ENCODE data around the gene PRXL2A. TPM values are rescaled to one million over a fixed set of nuclear protein-coding genes. Genes with fewer than 3 reads are reported as not detected.

PRXL2A gene
- total and polyA plus RNA-seq, 2 of the 4 experiments (the other 2 are of a cell fraction), result 0.90 to 0.92 TPM

DNA sequence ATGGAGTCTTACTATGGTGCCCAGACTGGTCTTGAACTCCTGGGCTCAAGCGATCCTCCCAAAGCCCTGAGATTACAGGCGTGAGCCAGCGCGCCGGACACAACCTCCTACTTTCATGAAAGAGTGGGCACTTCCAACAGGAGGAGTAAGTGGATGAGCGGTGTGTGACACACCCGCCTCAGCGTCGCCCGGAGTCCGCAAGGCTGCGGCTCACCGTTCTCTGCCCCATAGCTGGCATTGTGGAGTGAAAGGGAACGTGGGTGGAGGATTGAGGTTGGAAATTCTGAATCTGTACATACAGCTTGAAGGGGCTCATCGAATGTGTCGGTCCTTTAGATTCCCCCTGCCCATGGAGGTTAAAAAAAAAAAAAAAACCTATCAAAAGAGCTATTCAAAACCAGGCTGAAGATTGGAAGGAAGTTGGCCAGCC is 524 bp upstream of the PRXL2A start:
- H3K4ac ChIP-seq (ENCODE audit: low read depth, low read length), result no peak overlapping the region
- no TSS peak for BruUV-seq (replicated peaks)
- in situ Hi-C loops (cut with MboI; ENCODE audit: low sequenced_read_pairs) (no loop called here), intact Hi-C loops (cut with micrococcal nuclease) (no loop called here), dilution Hi-C loops (cut with HindIII; ENCODE audit: low sequenced_read_pairs, unreplicated experiment) (no loop called here)
- H4K20me1 ChIP-seq (ENCODE audit: insufficient read depth, low read length), result no peaks in the 10 kb centered on the region
- H4K91ac ChIP-seq (ENCODE audit: insufficient read depth, low read depth, low read length), result no peak overlapping the region
- H2AFZ ChIP-seq (replicated peaks; ENCODE audit: low read length, poor library complexity), result peak overlapping the region; percentile 84
- H3K4me2 ChIP-seq (ENCODE audit: low read depth, low read length), result peak overlapping the region; percentile 68; the same call in 1 of the 2 replicates
- no peak overlapping the region for H2AK5ac ChIP-seq (ENCODE audit: low read depth, low read length)
- H4K5ac ChIP-seq (ENCODE audit: low read depth, low read length), result no peak overlapping the region
- ChIA-PET POLR2A (ENCODE audit: unreplicated experiment) (no interaction called here), CTCF (no interaction called here)
- H2BK20ac ChIP-seq (ENCODE audit: low read depth, low read length), result no peak overlapping the region
- H3K14ac ChIP-seq (replicated peaks; ENCODE audit: low read depth, low read length), result no peak overlapping the region
- no CpG with 5 or more reads among the region's 16 CpGs for WGBS, 2 experiments (ENCODE audit: extremely low coverage in 2 of 2, insufficient read length in 1 of 2)
- H3K27me3 ChIP-seq (ENCODE audit: control insufficient read depth, insufficient read depth, low read length), result peaks cover 18% of the 10 kb centered on the region
- peak overlapping the region; percentile 43 for H3K4me3 ChIP-seq (ENCODE audit: insufficient read depth, low read depth, low read length)
- no peaks in the 10 kb centered on the region for H3K79me1 ChIP-seq (ENCODE audit: low read depth in 1 of 2, low read length in 2 of 2)
- no peak overlapping the region for H2BK15ac ChIP-seq (ENCODE audit: low read depth, low read length)
- no peak overlapping the region for H3K56ac ChIP-seq (ENCODE audit: extremely low read depth, insufficient read depth, low read length)
- H3K36me3 ChIP-seq (ENCODE audit: control insufficient read depth, insufficient read depth, low read length), result no peaks in the 10 kb centered on the region
- TF ChIP-seq RAD21 (IDR thresholded peaks at IDR 0.05; ENCODE audit: low read length), result no peak
- TF ChIP-seq, protein P1, sequence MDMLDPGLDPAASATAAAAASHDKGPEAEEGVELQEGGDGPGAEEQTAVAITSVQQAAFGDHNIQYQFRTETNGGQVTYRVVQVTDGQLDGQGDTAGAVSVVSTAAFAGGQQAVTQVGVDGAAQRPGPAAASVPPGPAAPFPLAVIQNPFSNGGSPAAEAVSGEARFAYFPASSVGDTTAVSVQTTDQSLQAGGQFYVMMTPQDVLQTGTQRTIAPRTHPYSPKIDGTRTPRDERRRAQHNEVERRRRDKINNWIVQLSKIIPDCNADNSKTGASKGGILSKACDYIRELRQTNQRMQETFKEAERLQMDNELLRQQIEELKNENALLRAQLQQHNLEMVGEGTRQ (IDR thresholded peaks at IDR 0.05; ENCODE audit: low read depth, low read length), result no peak
- TF ChIP-seq RCOR1 (IDR thresholded peaks at IDR 0.05; ENCODE audit: insufficient replicate concordance, low read length), result no peak
- TF ChIP-seq CHD1 (IDR thresholded peaks at IDR 0.05; ENCODE audit: low read depth, low read length), result no peak
- no peak for TF ChIP-seq CEBPB (IDR thresholded peaks at IDR 0.05; ENCODE audit: low read depth, low read length)
- TF ChIP-seq POLR2A (IDR thresholded peaks at IDR 0.05; ENCODE audit: low read depth, low read length), result no peak
- TF ChIP-seq MAFK (IDR thresholded peaks at IDR 0.05; ENCODE audit: low read depth, low read length), result no peak
- no peak for TF ChIP-seq NFE2L2 (IDR thresholded peaks at IDR 0.05; ENCODE audit: low read depth, low read length)
- TF ChIP-seq FOS (IDR thresholded peaks at IDR 0.05; ENCODE audit: low read depth, low read length), result no peak
- TF ChIP-seq, protein P2, sequence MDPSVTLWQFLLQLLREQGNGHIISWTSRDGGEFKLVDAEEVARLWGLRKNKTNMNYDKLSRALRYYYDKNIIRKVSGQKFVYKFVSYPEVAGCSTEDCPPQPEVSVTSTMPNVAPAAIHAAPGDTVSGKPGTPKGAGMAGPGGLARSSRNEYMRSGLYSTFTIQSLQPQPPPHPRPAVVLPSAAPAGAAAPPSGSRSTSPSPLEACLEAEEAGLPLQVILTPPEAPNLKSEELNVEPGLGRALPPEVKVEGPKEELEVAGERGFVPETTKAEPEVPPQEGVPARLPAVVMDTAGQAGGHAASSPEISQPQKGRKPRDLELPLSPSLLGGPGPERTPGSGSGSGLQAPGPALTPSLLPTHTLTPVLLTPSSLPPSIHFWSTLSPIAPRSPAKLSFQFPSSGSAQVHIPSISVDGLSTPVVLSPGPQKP (IDR thresholded peaks at IDR 0.05; ENCODE audit: borderline replicate concordance, low read depth, low read length), result no peak
- TF ChIP-seq, protein P3, sequence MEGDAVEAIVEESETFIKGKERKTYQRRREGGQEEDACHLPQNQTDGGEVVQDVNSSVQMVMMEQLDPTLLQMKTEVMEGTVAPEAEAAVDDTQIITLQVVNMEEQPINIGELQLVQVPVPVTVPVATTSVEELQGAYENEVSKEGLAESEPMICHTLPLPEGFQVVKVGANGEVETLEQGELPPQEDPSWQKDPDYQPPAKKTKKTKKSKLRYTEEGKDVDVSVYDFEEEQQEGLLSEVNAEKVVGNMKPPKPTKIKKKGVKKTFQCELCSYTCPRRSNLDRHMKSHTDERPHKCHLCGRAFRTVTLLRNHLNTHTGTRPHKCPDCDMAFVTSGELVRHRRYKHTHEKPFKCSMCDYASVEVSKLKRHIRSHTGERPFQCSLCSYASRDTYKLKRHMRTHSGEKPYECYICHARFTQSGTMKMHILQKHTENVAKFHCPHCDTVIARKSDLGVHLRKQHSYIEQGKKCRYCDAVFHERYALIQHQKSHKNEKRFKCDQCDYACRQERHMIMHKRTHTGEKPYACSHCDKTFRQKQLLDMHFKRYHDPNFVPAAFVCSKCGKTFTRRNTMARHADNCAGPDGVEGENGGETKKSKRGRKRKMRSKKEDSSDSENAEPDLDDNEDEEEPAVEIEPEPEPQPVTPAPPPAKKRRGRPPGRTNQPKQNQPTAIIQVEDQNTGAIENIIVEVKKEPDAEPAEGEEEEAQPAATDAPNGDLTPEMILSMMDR (conservative IDR thresholded peaks at IDR 0.05; ENCODE audit: low read depth, low read length), result no peak
- TF ChIP-seq BHLHE40 (IDR thresholded peaks at IDR 0.05; ENCODE audit: low read depth, low read length), result no peak
- no peak overlapping the region for H2BK5ac ChIP-seq (ENCODE audit: low read depth, low read length, poor library complexity, severe bottlenecking)
- no peak overlapping the region for H3K9ac ChIP-seq (ENCODE audit: low read depth, low read length)
- no peak for ATAC-seq (ENCODE audit: low read depth)
- no peak overlapping the region for H3K27ac ChIP-seq (ENCODE audit: insufficient read depth, low read length)
- H2AK9ac ChIP-seq (replicated peaks; ENCODE audit: low read depth, low read length, poor library complexity), result no peak overlapping the region
- no peak overlapping the region for H3K18ac ChIP-seq (ENCODE audit: low read depth, low read length)
- DNase-seq, result no peak
- H3K23ac ChIP-seq (ENCODE audit: low read depth, low read length), result no peak overlapping the region
- H3K4me1 ChIP-seq (ENCODE audit: control insufficient read depth, insufficient read depth, low read length), result no peaks in the 10 kb centered on the region; the same call in 1 of the 2 replicates
- H3K9me1 ChIP-seq (ENCODE audit: insufficient read depth, low read length), result peaks cover 3% of the 10 kb centered on the region; the same call in 1 of the 2 replicates
- H3K9me3 ChIP-seq (ENCODE audit: control insufficient read depth, insufficient read depth, low read length), result no peaks in the 10 kb centered on the region
- H2BK120ac ChIP-seq (ENCODE audit: low read depth, low read length), result no peak overlapping the region
- H4K8ac ChIP-seq (ENCODE audit: low read depth in 2 of 2, low read length in 2 of 2), result no peak overlapping the region

Data from IMR-90 (cell line).